Upper lobe of right lung (tissue), 1 donor: ENCODE measurements around the gene P2RY6. TPM values are rescaled to one million over a fixed set of nuclear protein-coding genes. Genes with fewer than 3 reads are reported as not detected.

Experiments used
- ATAC-seq: fragments of 200-7000 bp; cut with Tn5 transposase; one replicate; pipeline ENCODE4 v1.9.1; 2020; ENCODE audit warnings: mild to moderate bottlenecking, moderate library complexity
- DNase-seq: peaks from one replicate; pipeline ENCODE4 v3.0.0-alpha.2; 2020
- H3K27ac ChIP-seq: fragments of 200-600 bp; one replicate; pipeline ENCODE4 v1.8.0; 2022
- H3K27me3 ChIP-seq: fragments of 200-600 bp; one replicate; pipeline ENCODE4 v1.8.0; 2022; ENCODE audit warnings: mild to moderate bottlenecking
- H3K36me3 ChIP-seq: fragments of 200-600 bp; one replicate; pipeline ENCODE4 v1.8.0; 2022
- H3K4me1 ChIP-seq: fragments of 200-600 bp; one replicate; pipeline ENCODE4 v1.8.0; 2022
- H3K4me3 ChIP-seq: fragments of 200-600 bp; one replicate; pipeline ENCODE4 v1.8.0; 2022; ENCODE audit warnings: mild to moderate bottlenecking
- H3K9me3 ChIP-seq: fragments of 200-600 bp; one replicate; pipeline ENCODE4 v1.8.0; 2022
- intact Hi-C: fragments of 100-400 bp; cut with DNase I; formaldehyde crosslinking; loops from one replicate; pipeline ENCODE4 v1.11.0; 2022
- total RNA-seq: library from RNA; stranded (reverse); fragmentation: NEBNext Ultra II Directional; extraction: Animal tissue kit (Norgen Biotek cat#: 25700); gene quantifications from one replicate; pipeline ENCODE4 v1.2.1, GENCODE V29; 2021
- TF ChIP-seq, protein P1 (sequence below): fragments of 200-600 bp; IDR thresholded peaks from one replicate; pipeline ENCODE4 v1.8.0; 2022; ENCODE audit warnings: antibody characterized with exemption
- donor health status: DM: no; HTN: yes; CAD: no; lungs with severe emphysema.

P2RY6 gene
- total RNA-seq, 1 donor from 2014 or later, result 3.2 TPM

DNA sequence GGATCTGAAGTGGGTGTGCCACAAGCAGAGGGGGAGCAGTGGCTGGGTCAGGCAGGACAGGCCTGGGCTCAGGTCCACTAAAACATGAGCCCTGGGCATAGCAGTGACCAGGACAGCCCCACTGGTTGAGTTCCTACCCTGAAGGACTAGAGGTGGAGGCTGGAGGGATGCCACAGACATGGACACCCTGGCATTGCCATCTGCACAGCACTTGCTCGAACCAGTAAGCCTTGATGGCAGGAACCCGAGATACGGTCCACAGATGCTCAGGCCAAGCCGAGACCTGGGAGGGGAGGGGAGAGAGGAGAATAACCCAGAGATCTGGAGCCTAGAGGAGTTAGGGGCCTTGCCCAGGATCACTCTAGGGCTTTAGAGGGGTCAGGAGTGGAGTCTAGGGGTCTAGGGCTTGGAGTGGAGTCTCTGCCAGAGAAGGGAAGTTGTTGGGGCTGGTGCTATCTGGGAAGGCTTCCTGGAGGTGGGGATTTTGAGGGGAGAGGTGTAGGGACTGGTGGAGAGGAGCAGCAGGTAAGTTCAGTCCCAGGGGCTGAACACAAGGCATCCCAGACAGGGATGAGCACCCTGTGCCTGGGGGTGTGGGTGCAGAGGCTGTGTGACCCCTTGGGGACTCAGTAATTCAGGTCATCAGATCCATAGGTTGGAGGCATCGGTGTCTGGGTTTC is 73.5 kb downstream of the P2RY6 start:
- Histone ChIP-seq H3K27ac (no peak overlapping the region), H3K9me3 (no peaks in the 10 kb centered on the region), H3K4me3 (no peak overlapping the region), H3K4me1 (peaks cover under 1% of the 10 kb centered on the region), H3K27me3 (no peaks in the 10 kb centered on the region), H3K36me3 (peaks cover 5% of the 10 kb centered on the region)
- no peak for DNase-seq
- ATAC-seq, result no peak
- intact Hi-C loops, result loop anchor here (5.0 kb wide), 1 partner anchor 38 kb away; the partner anchor contains the start of gene ARHGEF17
- TF ChIP-seq, protein P1, sequence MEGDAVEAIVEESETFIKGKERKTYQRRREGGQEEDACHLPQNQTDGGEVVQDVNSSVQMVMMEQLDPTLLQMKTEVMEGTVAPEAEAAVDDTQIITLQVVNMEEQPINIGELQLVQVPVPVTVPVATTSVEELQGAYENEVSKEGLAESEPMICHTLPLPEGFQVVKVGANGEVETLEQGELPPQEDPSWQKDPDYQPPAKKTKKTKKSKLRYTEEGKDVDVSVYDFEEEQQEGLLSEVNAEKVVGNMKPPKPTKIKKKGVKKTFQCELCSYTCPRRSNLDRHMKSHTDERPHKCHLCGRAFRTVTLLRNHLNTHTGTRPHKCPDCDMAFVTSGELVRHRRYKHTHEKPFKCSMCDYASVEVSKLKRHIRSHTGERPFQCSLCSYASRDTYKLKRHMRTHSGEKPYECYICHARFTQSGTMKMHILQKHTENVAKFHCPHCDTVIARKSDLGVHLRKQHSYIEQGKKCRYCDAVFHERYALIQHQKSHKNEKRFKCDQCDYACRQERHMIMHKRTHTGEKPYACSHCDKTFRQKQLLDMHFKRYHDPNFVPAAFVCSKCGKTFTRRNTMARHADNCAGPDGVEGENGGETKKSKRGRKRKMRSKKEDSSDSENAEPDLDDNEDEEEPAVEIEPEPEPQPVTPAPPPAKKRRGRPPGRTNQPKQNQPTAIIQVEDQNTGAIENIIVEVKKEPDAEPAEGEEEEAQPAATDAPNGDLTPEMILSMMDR, result no peak

DNA sequence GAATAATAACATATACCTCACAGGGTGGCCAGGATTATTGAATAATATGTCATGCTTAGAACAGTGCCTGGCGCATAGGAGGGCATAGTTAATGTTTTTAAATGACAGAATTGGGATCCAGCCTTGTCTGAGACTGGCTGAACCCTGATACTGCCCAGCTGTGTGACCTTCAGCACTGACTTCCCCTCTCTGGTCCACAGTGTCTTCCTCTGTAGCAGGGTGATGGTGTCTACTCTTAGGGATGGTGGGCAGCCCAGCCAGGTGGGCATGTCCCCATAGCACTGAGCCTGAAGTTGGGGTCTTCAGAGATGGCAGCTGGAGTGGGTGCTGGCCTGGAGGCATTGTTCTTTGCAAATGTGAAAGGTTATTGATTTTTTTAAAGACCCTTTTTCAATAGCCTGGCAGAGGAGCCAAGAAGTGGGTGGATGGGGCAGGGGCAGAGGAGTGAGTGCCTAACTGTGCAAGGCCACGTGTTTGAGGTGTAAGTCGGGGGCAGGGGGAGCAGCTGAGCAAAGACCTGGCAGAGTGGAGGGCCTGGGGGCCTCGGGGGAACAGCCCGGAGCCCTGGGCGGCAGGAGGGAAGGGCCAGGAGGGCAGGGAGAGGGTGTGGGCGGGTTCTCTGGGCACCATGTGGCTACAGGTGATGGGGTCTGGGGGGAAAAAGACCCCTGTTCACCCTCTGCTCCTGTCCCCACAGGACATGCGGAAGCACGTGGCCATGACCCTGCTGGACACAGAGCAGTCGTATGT is 74.2 kb downstream of the P2RY6 start:
- intact Hi-C loops, result loop anchor here (5.0 kb wide), 1 partner anchor 39 kb away; the partner anchor contains the start of gene ARHGEF17
- no peak for DNase-seq
- H3K27ac ChIP-seq, result no peak overlapping the region
- TF ChIP-seq, protein P1, result no peak
- H3K4me3 ChIP-seq, result no peak overlapping the region
- no peak for ATAC-seq
- no peaks in the 10 kb centered on the region for H3K27me3 ChIP-seq
- H3K4me1 ChIP-seq, result peaks cover 4% of the 10 kb centered on the region
- H3K36me3 ChIP-seq, result peaks cover 5% of the 10 kb centered on the region
- H3K9me3 ChIP-seq, result no peaks in the 10 kb centered on the region

DNA sequence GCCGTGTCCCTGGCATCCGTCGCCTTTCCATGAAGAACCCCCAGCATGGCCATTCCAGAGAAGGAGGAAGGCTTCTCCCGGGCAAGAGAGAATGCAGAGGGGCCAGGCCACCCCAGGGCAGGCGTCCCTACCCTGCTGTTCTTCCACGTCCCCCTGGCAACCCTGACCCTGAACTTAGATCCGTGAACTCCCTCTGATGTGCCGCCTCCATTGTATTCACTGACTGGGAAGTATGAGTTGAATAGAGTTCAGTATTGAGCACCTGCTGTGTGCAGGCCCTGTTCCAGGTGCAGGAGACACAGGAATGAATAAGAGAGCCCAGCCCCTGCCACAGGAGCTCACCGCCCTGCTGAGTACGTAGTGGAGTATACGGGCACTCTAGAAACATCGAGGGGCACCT is 74.9 kb downstream of the P2RY6 start:
- TF ChIP-seq, protein P1, result no peak
- peaks cover 4% of the 10 kb centered on the region for H3K4me1 ChIP-seq
- ATAC-seq, result no peak
- no peaks in the 10 kb centered on the region for H3K27me3 ChIP-seq
- H3K27ac ChIP-seq, result no peak overlapping the region
- no peaks in the 10 kb centered on the region for H3K9me3 ChIP-seq
- intact Hi-C loops, result loop anchor here (5.0 kb wide), 1 partner anchor 40 kb away; the partner anchor contains the start of gene ARHGEF17
- peaks cover 5% of the 10 kb centered on the region for H3K36me3 ChIP-seq
- no peak for DNase-seq
- H3K4me3 ChIP-seq, result no peak overlapping the region

Other genes starting within 250 kb of the P2RY6 start
- gene FCHSD2, start 130.0 kb upstream of the P2RY6 start, total RNA-seq, result 71.2 TPM
- gene P2RY2, start 54.1 kb upstream of the P2RY6 start, total RNA-seq, result 7.4 TPM
- 74.5 TPM for gene ARHGEF17, start 35.9 kb downstream of the P2RY6 start, total RNA-seq
- 11.7 TPM for gene RELT, start 104.1 kb downstream of the P2RY6 start, total RNA-seq